GM10847 (cell line): ENCODE measurements around the gene CNPPD1.
A peak's percentile ranks its signal among the peaks of the same experiment; 100 is the strongest.

Experiments
- POLR2A ChIP-seq: IDR thresholded peaks from 2 replicates; pipeline ENCODE4 v1.6.1; 2011; ENCODE audit not compliant: insufficient read length; ENCODE audit errors: extremely low read depth

Gene CNPPD1

GRCh38 chr2:219175486-219175885, 1.2 kb downstream of the CNPPD1 start:
- no peak for TF ChIP-seq POLR2A

DNA sequence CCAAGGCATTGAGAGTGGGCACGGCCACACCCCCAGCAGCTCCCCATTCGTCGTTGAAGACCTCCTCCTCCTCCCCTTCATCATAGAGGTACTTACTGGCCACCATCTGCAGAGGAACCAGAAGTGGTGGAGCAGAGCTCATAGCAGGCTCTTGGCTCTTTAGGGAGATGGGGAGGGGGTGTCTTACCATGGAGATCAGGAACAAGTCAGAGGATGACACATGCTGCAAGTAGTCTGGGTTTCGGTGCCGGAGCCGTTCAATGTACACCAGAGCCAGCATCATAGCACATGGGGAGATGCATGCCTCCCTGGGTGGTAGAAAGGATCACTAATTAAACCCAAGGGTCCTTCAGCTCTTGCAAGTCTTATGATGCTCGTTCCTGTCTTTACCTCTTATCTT, 1.9 kb downstream of the CNPPD1 start:
- no peak for TF ChIP-seq POLR2A

GRCh38 chr2:219174146-219174545, 2.6 kb downstream of the CNPPD1 start:
- no peak for TF ChIP-seq POLR2A

DNA sequence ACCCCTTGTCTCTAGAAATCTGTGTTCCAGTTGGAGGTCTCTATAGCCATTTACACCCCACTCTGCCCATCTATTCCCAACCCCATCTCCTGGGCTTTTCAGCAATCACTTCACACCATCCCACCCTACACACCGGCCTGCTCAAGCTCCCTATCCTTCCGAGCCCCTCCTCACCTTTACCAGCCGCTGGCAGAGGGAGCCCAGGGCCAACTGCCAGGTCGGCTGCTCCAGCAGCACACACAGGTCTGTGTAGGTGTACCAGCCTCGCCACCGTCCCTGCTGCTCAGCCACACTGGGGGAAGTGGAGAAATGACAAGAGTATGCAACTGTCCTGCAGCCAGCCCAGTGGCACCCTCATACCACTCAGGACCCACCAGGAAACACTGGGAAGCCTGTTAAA, 3.5 kb downstream of the CNPPD1 start:
- no peak for TF ChIP-seq POLR2A

DNA sequence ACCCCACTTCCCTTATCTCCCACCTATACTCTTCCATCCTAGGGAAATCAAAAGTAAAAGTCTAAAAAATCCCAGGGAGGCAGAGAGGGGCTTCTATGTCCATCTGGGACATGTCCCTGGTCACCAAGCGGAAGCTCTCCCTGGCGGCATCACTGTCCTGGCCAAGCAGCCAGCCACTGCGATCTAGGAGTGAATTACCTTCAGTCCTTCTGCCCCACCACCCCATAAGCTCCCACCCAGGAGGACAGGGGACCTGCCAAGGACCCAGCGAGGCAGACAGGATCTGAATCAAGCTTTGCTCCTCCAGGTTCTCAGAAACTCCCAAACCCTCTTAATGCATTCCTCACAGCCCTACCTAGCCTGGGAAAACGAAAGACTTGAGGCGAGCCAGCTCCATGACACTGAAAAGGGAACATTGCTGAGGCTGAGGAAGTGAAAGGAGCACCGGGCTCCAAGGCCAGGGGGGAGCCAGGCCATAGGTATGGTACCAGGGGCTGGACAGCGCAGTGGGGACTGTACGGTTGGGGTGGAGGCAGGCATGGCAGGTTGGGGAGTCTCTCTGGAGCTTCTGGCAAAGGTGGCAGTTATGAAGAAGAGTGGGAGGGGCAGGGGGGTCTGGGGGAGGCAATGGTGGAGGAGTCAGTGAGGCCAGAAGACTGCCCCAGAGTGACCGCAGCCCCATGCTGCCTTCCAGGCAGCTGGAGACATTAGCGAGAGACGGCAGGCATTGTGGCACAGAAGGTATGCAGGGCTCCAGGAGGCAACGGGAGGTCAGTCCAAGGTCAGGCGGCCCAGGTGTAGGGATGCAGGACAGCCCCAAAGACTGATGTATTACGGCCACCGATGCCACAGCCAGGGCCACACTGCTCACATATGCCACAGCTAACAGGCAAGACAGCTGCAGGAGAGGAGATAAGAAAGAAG, 4.2 kb downstream of the CNPPD1 start:
- no peak for TF ChIP-seq POLR2A

GRCh38 chr2:219171231-219171651, 5.5 kb downstream of the CNPPD1 start:
- no peak for TF ChIP-seq POLR2A

DNA sequence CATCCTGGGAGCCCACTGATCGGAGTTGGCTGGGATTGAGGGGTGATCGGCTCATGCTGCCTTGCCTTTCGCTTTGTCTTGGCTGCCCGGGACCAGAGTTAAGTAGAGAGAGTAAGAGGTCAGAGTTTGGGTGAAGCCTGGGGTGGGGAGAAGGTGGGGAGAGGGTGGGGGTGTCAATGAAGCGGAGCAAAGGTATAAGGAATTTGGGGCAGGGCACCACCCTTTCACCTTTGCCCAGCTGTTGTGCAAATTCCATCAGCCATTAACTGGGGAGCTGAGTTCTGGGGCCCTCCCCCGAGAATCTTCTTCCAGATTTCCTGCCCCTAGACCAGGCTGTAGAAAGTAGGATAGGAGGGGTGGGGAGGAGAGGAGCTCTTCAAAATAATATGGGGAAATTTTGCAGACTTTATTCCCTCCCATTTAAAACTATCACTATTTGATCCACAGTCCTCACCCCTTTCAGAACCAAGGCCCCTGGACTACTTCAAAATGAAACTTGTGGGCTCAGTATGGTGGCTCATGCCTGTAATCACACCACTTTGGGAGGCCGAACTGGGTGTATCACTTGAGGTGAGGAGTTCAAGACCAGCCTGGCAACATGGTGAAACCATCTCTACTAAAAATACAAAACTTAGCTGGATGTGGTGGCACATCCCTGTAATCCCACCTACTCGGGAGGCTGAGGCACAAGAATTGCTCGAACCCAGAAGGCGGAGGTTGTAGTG, 6.6 kb downstream of the CNPPD1 start, which contains the start of gene SLC23A3:
Gene SLC23A3, minus strand, starts transcription at position 100 of the 725 bp plus-strand sequence. Its CDS starts 45 bp downstream, at position 55.
- no peak for TF ChIP-seq POLR2A

DNA sequence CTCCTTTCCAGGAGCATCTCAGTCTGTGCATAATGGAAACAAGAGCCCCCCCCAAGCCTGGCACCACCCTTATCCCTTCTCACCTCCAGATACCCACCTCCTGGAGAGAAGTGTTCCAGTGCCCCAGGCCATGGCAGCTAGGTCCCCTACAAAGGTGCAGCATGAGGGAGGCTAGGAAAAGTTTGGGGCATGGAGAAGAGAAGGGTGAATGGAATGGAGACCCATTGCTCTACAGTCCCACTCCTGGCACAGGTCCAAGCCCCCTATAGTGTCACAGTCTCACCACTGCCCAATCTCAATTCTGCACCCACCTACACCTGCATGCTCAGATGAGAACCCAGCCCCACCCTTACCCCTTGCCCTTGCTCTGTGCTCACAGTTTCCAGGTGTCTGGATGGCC, 7.8 kb downstream of the CNPPD1 start:
- no peak for TF ChIP-seq POLR2A

GRCh38 chr2:219168526-219168925, 8.2 kb downstream of the CNPPD1 start:
- TF ChIP-seq POLR2A, result no peak

DNA sequence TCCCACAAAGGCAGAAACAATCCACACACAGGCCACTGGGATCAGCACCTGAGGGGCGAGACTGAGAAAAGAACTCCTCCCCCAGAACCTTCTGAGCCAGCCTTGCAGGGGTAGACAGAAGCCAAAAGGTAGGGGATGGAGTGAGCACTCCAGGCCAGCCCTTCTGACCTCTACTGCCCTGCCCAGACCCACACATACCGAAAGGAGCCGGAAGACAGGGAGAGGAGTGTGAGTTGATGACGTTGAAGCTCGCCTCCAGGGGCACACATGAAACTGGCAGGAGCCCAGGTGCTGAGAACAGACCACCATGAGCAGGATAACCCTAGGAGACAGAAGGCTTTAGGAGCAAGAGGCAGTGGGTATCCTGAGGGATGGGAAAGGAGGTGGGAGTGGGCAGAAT, 8.7 kb downstream of the CNPPD1 start:
- TF ChIP-seq POLR2A, result no peak

DNA sequence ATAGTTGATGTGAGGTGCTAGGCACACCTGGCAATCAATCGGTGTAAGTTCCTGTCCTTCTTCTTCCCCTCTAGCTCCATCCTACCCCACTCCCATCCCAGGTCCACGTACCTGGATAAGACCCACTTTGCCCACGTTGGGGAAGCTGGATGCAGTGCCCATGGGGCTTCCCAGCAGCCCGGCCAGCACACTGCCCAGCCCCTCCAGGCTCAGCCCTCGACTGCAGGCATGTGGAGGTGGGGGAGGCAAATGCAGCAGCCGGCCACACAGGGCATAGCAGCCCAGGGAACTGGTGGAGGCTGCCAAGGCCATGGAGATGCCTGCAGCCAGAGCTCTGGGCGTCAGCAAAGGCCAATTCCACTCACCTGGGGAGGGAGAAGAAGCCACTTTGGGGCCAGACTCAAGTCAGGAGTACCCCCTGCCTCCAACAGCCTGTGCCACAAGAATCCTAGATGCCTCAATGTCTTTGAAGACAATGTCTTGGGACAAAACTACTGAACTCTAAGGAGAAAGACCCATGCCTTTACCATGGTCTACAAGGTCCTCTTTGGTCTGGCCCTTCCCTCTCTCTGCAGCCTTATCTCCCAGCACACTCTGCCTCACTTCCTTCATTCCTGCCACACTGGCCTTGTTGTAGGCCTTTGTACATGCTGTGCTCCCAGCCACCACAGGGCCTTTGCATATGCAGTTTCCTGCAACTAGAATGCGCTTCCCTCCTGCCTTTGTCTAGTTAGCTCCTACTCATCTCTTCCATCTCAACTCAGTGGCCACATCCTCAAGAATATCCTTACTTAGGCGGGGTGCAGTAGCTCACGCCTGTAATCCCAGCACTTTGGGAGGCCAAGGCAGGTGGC, 11.4 kb downstream of the CNPPD1 start:
- no peak for TF ChIP-seq POLR2A

DNA sequence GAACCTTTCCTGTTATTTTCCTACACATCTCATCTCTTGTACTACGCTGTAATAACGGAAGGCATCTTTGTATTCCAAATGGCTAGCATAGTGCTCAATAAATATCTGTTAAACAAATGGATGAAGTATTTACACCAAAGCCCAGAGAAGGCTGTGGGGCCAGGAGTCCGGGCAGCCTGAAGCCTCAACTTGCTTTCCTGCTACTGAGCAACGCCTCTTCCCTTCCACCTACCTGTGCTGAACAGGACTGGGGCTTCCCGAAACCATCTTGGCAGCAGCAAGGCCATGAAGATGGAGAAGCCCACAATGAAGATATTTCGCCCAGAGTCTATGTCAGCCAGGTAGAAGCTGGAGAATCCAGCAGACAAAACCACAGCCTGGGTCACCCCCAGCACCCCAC, 13.6 kb downstream of the CNPPD1 start:
- TF ChIP-seq POLR2A, result no peak

DNA sequence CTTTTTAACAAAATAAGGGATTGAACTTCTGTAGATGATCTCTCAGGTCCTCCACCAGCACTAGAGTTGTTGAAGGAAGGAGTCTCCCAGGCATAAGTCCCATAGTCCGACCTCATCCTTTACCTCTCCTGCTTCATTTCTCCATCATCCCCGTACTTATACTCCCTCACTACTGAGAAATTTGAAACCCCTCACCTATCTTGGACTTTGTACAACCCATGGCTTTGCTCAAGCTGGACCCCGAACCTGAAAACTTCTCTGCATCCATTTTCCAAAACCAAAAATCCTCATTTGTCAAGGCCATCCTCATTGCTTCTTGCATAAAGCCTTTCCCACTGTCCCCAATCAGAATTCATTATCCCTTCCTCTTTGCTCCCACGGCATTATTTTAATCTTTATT, 15.6 kb downstream of the CNPPD1 start:
- no peak for TF ChIP-seq POLR2A

DNA sequence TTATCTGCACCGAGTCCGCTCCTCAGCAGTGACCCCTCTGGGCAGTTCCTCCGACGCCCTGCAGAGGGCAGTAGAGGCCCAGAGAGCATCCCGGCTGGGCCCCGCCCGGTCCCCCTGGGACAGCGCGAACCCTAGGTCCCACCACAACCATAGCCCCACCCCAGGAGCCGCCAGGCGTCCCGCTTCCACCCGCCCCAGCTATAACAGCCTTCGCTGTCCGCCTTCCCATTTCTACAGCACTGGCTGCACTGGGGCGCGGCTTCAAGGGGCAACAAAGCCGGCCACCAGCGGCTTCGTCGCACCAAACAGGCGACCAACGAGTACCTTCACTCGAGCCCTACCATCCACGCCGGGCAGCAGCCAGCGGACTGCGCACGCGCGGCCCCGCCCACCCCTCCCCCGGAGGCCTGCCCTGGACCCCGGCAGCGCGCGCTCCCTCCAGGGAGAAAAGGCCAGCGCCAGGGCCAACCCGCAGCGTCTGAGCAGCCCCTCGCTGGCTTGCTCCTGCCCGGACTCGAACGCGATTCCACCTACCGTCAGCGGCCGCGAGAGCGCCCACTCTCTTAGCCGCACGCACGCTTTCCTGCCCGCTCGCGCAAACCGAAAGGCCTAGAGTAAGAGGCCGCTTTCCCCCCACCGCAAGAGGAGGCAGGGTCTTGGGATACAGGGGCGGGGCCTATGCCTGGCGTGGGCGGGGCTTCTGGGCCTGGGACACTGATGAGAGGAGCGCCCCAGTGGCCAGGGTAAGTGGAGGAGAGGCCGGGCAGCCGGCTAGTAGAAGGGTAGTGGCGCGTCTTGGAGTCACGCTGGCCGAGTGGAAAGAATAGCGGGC, 16.3 kb downstream of the CNPPD1 start, which contains the start of gene NHEJ1:
Gene NHEJ1, minus strand, starts transcription at position 630 of the 832 bp plus-strand sequence. CDS start 2,453 bp downstream, outside the sequence.
- TF ChIP-seq POLR2A, result peak; percentile 73
